ENCODE results near the gene SORCS2. TPM values are rescaled to one million over a fixed set of nuclear protein-coding genes. Genes with fewer than 3 reads are reported as not detected.

SORCS2 gene
- total RNA-seq, 2 experiments from 2014 or later = 0.03 TPM; not detected in 1

DNA sequence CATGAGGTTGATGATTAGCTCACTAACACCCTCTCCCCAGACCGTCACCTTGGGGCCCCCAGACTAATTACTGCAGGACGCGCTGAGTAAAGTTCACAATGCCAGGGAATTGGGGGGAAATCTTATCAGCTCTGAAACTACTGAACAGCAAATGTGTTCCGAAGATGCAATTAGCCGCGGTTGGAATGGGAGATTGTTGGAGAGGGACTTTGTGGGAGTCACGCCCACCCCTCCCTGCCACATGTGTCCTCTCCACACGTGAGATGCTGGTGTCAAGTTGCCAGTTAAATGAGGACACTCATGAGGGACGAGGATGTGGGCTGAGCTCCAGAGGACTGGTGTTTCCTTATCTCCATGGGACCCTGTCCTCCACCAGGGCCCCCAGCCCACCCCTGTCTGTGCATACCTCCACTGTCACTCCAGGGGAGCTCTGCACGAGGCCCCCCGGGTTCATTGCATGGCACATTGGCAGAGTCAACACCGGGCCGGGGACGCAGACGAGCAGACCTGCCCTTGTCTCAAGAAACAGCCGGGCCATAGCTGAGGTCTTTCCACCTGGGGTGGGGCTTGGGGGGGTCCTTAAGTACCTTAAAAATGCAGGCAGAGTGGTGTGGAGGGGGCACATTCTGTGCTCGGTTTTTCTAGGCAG, 417.8 kb downstream of the SORCS2 start:
- Histone ChIP-seq H3K9me3 (ENCODE audit: low read length) (no peaks in the 10 kb centered on the region), H2AFZ (ENCODE audit: low read length) (no peak overlapping the region), H3K4me1 (ENCODE audit: insufficient read depth, low read length, poor library complexity, severe bottlenecking) (no peaks in the 10 kb centered on the region), H3K27ac (ENCODE audit: low read depth, low read length, poor library complexity, severe bottlenecking) (no peak overlapping the region), H3K4me3 (ENCODE audit: low read depth, low read length, poor library complexity, severe bottlenecking) (no peak overlapping the region), H3K79me2 (ENCODE audit: insufficient read depth, low read depth, low read length) (no peaks in the 10 kb centered on the region), H3K9me2 (ENCODE audit: insufficient read depth, low read length) (no peaks in the 10 kb centered on the region), H4K20me1 (ENCODE audit: insufficient read depth, low read length) (no peaks in the 10 kb centered on the region), H3K36me3 (ENCODE audit: insufficient read depth, low read length) (no peaks in the 10 kb centered on the region), H3K4me2 (ENCODE audit: low read length) (no peak overlapping the region)
- BruUV-seq (replicated peaks) = no TSS peak
- DNase-seq (ENCODE audit: low spot score) = no peak
- intact Hi-C loops (cut with micrococcal nuclease; ENCODE audit: unreplicated experiment) = no loop called here
- ChIA-PET POLR2A (no interaction called here), CTCF (ENCODE audit: unreplicated experiment) (no interaction called here)
- TF ChIP-seq EZH2phosphoT487 (IDR thresholded peaks at IDR 0.05; ENCODE audit: borderline replicate concordance, low read depth, low read length) = no peak
- TF ChIP-seq, protein P1, sequence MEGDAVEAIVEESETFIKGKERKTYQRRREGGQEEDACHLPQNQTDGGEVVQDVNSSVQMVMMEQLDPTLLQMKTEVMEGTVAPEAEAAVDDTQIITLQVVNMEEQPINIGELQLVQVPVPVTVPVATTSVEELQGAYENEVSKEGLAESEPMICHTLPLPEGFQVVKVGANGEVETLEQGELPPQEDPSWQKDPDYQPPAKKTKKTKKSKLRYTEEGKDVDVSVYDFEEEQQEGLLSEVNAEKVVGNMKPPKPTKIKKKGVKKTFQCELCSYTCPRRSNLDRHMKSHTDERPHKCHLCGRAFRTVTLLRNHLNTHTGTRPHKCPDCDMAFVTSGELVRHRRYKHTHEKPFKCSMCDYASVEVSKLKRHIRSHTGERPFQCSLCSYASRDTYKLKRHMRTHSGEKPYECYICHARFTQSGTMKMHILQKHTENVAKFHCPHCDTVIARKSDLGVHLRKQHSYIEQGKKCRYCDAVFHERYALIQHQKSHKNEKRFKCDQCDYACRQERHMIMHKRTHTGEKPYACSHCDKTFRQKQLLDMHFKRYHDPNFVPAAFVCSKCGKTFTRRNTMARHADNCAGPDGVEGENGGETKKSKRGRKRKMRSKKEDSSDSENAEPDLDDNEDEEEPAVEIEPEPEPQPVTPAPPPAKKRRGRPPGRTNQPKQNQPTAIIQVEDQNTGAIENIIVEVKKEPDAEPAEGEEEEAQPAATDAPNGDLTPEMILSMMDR (conservative IDR thresholded peaks at IDR 0.05; ENCODE audit: low read length) = no peak

GRCh38 chr4:7610841-7611240, 418.5 kb downstream of the SORCS2 start:
- H3K9me3 ChIP-seq (ENCODE audit: low read length) = no peaks in the 10 kb centered on the region
- no peak overlapping the region for H3K4me3 ChIP-seq (ENCODE audit: low read depth, low read length, poor library complexity, severe bottlenecking)
- H3K27ac ChIP-seq (ENCODE audit: low read depth, low read length, poor library complexity, severe bottlenecking) = no peak overlapping the region
- no peak overlapping the region for H3K4me2 ChIP-seq (ENCODE audit: low read length)
- H4K20me1 ChIP-seq (ENCODE audit: insufficient read depth, low read length) = no peaks in the 10 kb centered on the region
- intact Hi-C loops (cut with micrococcal nuclease; ENCODE audit: unreplicated experiment) = no loop called here
- DNase-seq (ENCODE audit: low spot score) = no peak
- H3K9me2 ChIP-seq (ENCODE audit: insufficient read depth, low read length) = no peaks in the 10 kb centered on the region
- no peaks in the 10 kb centered on the region for H3K79me2 ChIP-seq (ENCODE audit: insufficient read depth, low read depth, low read length)
- ChIA-PET POLR2A (no interaction called here), CTCF (ENCODE audit: unreplicated experiment) (no interaction called here)
- TF ChIP-seq, protein P1 (conservative IDR thresholded peaks at IDR 0.05; ENCODE audit: low read length) = no peak
- TF ChIP-seq EZH2phosphoT487 (IDR thresholded peaks at IDR 0.05; ENCODE audit: borderline replicate concordance, low read depth, low read length) = no peak
- H3K36me3 ChIP-seq (ENCODE audit: insufficient read depth, low read length) = no peaks in the 10 kb centered on the region
- no peaks in the 10 kb centered on the region for H3K4me1 ChIP-seq (ENCODE audit: insufficient read depth, low read length, poor library complexity, severe bottlenecking)
- H2AFZ ChIP-seq (ENCODE audit: low read length) = no peak overlapping the region
- BruUV-seq (replicated peaks) = no TSS peak

DNA sequence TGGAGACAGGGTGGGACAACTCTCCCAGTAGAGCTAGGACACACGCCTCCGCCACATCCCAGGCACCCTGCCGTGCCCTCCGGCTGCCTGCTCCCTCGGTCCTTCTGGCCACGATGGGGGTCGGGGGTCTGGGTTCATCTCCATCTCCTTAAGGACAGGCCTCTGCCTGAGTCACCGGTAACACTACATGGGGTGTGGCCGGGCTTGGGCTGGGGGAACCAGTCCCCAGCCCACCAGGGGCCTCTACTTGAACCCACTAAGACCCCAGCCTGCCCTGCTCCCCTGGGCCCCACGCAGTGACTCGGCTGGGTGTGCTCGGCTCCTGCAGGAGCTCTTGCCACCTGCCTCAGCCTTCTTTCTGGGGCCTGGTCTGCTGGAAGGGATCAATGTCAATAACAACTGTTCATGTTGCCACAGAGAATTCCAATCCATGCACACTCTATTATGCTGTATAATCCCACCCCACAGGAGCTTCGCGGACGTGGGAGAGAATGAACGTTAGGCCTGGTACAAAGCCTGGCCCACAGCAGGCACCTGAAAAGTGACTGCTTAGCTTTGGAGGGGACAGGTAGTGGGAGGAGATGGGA, 420.1 kb downstream of the SORCS2 start:
- BruUV-seq (replicated peaks) = no TSS peak
- Histone ChIP-seq H4K20me1 (ENCODE audit: insufficient read depth, low read length) (no peaks in the 10 kb centered on the region), H3K9me2 (ENCODE audit: insufficient read depth, low read length) (no peaks in the 10 kb centered on the region), H2AFZ (ENCODE audit: low read length) (no peak overlapping the region), H3K9me3 (ENCODE audit: low read length) (no peaks in the 10 kb centered on the region), H3K4me3 (ENCODE audit: low read depth, low read length, poor library complexity, severe bottlenecking) (no peak overlapping the region), H3K79me2 (ENCODE audit: insufficient read depth, low read depth, low read length) (no peaks in the 10 kb centered on the region), H3K27ac (ENCODE audit: low read depth, low read length, poor library complexity, severe bottlenecking) (no peak overlapping the region), H3K4me2 (ENCODE audit: low read length) (no peak overlapping the region), H3K4me1 (ENCODE audit: insufficient read depth, low read length, poor library complexity, severe bottlenecking) (no peaks in the 10 kb centered on the region), H3K36me3 (ENCODE audit: insufficient read depth, low read length) (no peaks in the 10 kb centered on the region)
- ChIA-PET CTCF (ENCODE audit: unreplicated experiment) (interaction anchor here (0.7 kb wide), 1 partner anchor 498 kb away, joined by 3 read pairs; no protein-coding TSS in a partner anchor), POLR2A (no interaction called here)
- DNase-seq (ENCODE audit: low spot score) = no peak
- TF ChIP-seq EZH2phosphoT487 (IDR thresholded peaks at IDR 0.05; ENCODE audit: borderline replicate concordance, low read depth, low read length) = no peak
- TF ChIP-seq, protein P1 (conservative IDR thresholded peaks at IDR 0.05; ENCODE audit: low read length) = no peak
- intact Hi-C loops (cut with micrococcal nuclease; ENCODE audit: unreplicated experiment) = no loop called here

All from OCI-LY7 (cell line).